T follicular helper cell (primary cell): ENCODE data around the gene ANXA6.

ENCODE experiments used
- DNase-seq: peaks from one replicate; pipeline ENCODE4 v3.0.0-alpha.2; 2020; ENCODE audit warnings: low read depth

The ANXA6 gene

DNA sequence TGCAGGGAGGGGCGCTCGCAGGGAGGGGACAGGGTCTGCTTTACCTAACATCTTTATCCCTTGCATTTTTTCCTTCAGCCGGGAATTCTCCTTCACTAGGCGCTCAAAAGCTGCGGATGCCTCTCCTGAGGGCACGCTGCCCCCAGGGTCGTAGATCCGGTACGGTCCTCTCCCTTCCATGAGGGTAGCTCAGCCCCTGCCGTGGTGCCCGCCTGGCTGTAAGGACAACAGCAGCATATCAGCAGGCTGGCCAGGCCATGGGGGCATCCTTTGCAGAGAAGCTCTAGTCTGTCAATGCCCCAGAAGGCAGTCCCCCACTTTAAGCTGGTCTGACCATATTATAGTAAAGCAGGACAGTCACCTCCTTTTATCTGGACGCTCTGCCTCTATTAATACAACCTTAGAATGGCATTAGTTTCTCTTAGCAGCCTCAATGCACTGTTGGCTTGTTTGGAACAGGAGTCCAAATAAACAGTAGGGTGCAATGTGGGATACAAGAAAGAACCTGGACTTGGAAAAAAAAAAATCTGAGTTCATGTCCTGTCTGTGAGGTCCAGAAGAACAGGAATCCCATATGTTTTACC is 92.6 kb downstream of the ANXA6 start:
- DNase-seq, result no peak

DNA sequence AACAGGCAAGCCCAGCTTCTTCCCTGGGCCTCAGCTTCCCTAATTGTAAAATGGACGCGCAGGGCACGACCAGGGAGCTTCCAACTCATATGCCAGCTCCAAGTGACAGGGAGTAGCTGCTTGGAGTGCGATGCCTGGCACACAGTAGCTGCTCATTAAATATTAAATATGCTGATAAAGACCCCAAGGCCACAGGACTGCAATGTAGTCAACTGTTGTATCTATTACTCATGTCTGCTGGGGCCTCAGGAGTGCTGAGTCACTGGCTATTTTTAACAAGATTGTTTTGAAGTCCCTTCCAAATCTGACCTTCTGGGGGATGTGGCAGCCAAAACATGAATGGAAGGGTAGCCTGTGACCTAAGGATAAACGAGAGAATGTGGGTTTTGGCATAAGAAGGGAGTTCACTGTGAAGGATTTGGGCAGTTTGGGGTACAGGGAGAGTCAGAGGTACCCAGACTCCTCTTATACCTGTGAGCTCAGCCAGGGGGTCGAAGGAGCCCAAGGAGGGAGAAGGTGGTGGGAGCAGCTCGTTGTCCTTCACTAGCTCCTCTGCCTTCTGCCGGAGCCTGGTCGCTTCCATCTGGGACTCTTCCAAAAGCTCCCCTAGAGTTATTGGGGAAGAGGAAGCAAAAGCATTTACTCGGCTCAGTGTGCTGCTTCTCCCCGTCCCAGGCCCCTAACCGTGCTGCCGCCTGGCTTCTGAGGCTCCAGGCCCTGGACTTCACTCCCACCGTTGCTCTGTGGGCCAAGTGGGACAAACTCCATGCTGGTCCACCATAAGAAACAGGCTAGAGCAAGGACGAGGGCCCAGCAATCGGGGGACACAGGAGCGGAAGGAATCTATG is 94.2 kb downstream of the ANXA6 start:
- DNase-seq, result no peak

DNA sequence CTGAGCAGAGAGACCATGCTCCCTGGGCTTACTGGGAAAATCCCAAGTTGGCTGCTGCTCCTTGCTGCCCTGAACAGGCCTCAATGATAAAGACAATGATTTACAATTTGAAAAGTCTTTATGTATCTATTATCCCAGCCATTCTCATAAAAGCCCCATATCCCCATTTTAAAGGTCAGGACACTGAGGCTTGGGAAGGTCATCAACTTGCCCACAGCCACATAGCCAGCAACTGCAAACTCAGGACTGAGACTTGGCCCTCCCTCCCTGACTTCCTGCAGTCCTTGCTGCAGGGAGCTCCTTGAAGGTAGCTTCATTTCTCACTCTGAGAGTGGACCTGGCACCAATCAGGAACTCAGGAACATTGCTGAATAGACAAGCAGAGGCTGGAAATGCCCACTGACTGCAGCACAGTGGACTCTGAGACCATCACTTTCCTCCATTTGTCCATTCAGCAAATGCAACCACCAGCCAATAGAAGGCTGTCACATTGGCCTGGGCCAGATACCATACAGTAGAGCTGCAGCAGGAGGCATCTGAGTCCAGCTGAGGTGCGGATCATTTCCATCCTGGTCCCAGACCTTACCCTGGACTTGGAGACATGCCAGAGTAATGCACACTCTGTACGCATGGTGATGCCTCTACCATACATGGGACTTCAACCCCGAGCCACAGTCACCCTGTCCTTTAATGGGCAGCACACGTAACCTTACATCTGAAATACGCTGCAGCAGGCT is 95.0 kb downstream of the ANXA6 start:
- no peak for DNase-seq

DNA sequence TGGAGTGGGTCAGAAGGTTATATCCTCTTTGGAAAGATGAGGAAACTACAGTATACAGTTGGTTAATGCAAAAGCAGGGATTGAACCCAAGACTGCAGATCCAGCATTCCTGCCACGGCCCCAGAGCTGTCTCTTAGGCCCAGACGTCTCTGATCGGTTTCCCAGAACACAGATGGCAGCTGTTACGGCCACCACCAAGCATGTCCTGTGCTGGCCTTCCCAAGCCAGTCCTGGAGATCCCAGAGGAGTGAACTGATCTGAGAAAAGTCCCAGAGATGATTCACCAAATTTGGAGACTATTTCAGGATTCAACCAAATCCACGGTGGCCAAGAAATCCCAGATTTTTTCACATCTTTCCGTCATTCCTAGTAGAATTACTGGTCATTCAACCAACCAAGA is 96.8 kb downstream of the ANXA6 start:
- no peak for DNase-seq

DNA sequence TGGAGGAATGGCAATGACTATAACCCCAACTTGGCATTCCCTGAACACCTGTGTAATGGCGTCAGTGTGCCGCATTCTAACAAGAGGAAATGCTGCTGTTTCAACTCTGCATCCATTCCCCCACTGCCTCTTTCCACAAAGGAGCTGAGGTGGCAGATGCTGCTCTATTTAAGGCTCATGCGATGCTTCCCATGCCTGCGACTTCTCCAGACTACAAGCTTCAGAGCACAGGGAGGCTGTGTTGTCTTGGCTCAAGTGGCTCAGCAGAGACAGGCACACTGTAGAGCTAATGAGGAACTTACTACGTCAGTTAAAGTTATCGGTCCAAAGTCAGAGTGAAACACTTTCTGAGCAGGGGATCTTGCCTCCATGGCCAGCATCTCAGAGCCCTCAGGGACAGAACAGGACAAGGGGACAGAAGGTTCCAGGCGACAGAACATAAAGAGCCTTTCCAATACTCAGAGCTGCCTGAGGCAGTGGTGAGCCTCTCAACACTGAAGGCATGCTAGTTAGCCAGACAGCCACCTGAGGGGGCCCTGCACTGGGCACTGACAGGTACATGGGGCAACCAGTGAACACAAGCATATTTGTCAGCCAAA is 98.6 kb downstream of the ANXA6 start:
- no peak for DNase-seq

DNA sequence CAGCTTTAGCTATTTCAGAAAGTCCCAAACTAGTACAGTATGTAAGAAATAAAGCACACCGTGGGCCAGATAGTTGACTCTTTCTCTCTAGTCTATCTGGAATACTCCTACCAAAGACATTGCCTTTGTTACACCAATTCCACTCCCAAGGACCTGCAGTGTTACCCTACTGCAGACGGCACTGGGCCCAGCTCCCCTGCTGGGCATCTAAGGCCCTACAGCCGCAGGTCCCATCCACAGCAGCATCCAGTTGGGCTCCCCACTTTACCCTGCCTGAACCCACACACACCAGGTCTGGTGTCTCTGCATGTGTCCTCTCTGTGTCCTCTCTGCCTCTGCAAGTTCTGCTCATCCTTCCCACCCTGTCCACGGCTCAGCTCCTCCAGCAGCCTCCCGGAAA is 99.3 kb downstream of the ANXA6 start:
- DNase-seq, result no peak

DNA sequence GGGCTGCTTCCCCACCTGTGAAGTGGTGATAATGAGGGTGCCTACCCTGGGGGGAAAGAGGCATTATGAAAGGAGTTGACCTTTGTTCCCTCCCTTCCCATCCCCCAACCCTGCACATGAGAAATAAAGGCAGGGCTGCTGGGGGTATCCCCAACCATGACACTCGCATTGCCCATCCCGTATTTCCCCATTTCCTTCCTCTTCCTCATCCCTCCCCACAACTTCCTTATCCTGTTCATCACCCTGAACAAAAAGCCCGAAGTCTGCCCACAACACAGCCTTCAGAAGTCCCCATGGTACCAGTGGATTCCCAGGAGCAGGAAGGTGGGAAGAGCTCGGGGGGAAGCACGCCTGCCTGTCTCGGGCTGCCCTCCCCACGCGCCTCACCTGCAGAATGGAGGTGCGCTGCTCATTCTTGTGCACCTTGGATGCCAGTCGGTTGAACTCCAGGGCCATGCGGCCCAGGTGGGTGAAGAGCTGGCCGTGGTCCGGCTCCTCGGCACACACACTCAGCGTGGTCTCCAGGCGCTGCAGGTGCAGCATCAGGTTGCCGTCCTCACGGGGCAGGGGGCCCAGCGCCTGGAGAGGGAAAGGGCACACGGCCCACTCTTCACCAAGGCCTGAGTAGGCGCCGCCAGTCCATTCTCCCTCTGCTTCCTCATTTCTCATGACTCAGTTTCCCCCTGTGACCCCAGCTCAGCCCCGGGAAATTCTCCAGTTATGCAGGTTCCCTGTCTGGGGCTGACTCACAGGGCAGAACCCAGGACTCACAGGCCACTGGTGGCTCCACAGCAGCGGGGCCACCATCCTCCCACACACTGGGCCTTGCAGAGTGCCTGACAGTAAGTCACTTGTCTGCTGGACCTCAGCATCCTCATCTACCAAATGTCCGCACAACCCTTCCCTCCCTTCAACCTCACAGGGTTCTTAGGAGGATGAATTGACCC is 100.9 kb downstream of the ANXA6 start:
- no peak for DNase-seq

DNA sequence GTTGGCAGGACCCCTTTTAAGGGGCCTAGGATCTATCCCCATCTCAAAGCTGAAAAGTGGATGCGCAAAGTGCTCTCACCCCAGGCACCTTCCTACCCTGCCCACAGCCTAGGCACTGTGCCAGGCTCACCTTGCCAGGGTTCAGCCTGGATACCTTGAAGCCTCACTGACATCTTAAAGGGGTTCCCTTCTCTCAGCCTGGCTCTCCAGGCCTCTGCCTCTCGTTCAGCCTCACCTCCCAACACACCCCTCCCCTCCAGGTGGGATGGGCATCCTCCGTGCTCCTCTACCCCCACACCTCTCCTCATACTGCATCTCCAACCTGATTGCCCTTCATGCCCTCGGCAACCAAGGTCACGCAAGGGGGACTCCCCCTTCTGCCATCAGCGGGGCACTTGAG is 102.2 kb downstream of the ANXA6 start:
- DNase-seq, result no peak

DNA sequence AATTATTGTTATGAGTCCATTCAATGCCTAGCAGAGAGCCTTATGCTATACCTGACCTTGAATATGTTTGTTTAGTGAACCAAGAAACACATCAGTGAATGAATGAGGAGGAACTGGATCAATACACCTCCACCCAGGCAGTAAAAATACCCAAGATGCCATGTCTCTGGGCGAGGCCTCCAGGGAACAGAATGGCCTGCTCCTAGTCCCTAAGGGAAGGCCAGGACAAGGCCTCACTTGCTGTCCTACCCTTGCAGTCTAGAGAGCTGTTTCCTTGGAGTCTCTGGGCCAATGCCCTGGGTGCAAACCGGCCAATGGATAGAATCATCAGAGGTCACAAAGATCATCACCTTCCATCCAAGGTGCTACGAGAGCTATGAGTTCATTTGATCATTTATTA is 102.9 kb downstream of the ANXA6 start:
- no peak for DNase-seq

DNA sequence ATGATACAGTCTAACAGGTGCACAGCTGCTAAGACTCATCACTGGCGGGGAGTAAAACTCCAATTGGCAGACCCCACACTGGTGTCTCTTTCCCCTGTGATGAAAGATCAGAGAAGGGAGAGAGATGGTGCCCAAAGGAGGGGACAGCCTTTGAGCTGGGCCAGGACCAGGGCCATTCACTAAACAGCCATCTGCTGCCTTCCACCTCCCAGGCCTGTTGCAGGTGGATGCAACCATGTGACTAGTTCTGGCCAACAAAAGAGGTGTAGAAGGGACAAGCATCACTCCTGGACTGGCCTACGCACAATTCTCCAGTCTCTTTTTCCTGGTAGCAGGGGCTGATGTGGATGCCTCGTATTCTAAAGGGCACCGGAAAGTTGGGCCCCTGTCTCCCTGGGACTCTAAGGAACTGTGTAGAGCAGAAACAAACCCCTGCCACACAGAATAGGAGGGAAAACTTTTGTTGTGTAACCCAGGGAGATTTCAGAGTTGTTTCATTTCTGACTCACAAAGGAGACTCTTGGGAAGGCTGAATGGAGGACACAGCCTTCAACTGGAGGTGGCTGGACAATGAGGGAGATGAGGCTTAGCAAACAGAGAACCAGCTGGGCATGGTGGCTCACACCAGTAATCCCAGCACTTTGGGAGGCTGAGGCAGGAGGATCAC is 103.7 kb downstream of the ANXA6 start:
- no peak for DNase-seq

DNA sequence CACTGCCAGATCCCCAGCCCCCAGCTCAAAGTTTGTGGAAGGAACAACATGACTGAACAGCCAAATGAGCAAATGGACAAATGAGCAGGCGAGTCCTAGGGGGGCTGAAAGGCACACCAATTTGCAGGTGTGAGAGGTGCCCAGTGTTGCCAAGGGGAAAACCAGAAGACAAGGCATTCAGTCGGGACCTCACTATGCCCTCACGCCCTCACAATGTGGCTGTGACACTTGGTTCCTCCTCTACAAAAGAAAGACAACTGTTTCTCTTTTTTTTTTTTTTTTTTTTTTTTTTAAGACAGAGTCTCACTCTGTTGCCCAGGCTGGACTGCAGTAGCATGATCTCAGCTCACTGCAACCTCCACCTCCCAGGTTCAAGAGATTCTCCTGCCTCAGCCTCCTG is 104.7 kb downstream of the ANXA6 start:
- no peak for DNase-seq

DNA sequence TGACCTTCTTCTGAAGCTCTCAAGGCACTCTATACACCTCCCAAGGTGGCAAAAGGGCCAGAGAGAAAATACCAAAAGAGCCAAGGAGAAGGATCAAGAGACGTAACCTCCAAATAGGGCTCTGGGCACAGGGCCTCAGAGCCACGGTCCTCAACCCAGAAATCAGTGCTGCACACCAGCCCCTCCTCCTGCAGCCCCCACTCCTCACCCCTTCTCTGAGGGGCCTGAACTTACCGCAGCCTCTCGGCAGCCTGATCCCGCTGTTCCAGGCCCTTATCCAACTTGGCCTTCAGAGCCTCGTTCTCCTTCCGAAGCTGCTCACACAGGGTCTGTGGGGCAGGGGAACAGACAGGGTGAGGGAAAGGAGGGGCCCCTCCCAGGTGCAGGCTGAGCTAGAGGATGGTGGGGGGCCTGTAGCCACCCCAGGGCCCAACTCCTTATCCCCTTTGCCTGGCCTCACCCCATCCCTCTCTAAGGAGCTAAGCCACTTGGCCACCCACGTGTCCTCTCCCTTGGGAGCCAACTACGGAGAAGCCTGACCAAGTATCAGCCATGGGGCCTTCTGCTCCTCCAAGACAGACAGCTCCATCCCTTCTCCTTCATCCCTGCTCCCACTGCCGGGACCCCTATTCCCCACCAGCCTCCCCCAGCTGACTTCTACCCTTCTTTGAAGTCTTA is 105.5 kb downstream of the ANXA6 start:
- no peak for DNase-seq

DNA sequence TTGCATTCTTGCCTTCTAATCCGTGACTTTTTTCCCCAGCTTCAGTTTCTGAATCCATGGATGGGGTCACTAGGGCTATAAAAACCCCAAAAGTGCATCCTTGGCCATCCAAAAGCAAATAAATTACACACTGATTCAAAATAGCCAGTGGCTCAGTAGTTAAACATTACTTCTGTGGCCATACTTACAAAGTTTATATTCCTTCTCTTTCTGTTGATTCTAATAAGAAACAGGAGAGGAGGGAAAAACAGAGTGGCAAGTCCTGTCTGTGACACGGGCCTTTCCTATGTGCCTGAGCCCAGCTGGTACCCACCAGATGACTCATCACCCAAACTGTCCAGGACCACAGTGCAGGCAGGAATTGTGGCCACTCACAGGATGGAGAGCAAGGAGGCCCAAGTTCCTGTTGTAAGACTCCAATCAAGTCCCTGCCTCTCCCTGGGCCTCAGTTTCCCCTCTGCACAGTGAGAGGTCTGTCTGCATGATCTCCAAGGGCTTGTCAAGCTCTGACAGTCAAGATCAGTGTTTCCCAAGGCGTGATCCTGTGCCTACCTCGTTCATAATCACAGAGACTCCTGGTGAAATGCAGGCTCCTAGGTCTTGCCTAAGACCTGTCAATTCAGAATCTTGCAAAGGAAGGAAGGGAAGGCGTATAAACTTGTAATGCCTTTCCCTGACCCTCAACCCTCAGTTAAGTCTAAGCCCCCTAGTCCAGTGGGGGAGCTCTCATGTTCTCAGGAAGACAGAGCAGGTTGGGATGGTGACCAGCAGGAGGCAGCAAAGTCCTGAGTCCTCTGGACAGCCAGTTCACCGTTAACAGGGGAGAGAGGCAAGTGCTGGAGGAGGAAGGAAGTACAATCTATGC is 106.3 kb downstream of the ANXA6 start:
- peak; percentile 56 for DNase-seq
